Astrocyte of the spinal cord (primary cell): Measurements from ENCODE around the gene PHKG2.

Source experiments
- DNase-seq: peaks from one replicate; pipeline ENCODE4 v3.0.0; 2011; ENCODE audit warnings: low read depth, low spot score
- H3K4me3 ChIP-seq: 2 replicates; pipeline ENCODE4 v1.5.1; 2011; ENCODE audit warnings: low read depth, mild to moderate bottlenecking, low read length, moderate library complexity
- in situ Hi-C: cut with HindIII; loops from 2 replicates; pipeline ENCODE4 v1.10.0; 2017; ENCODE audit warnings: low sequenced_read_pairs
- TF ChIP-seq, protein P1 (sequence below): IDR thresholded peaks from 2 replicates; pipeline ENCODE4 v1.5.1; 2012; ENCODE audit warnings: low read depth, mild to moderate bottlenecking, low read length, inconsistent platforms

Gene PHKG2

GRCh38 chr16:30777591-30778297 is 29.5 kb downstream of the PHKG2 start:
- H3K4me3 ChIP-seq, result no peak overlapping the region
- in situ Hi-C loops, result loop anchor here (25.0 kb wide), 1 partner anchor 110 kb away; the partner anchor contains the start of genes BCL7C and CTF1
- TF ChIP-seq, protein P1, sequence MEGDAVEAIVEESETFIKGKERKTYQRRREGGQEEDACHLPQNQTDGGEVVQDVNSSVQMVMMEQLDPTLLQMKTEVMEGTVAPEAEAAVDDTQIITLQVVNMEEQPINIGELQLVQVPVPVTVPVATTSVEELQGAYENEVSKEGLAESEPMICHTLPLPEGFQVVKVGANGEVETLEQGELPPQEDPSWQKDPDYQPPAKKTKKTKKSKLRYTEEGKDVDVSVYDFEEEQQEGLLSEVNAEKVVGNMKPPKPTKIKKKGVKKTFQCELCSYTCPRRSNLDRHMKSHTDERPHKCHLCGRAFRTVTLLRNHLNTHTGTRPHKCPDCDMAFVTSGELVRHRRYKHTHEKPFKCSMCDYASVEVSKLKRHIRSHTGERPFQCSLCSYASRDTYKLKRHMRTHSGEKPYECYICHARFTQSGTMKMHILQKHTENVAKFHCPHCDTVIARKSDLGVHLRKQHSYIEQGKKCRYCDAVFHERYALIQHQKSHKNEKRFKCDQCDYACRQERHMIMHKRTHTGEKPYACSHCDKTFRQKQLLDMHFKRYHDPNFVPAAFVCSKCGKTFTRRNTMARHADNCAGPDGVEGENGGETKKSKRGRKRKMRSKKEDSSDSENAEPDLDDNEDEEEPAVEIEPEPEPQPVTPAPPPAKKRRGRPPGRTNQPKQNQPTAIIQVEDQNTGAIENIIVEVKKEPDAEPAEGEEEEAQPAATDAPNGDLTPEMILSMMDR, result no peak
- no peak for DNase-seq

DNA sequence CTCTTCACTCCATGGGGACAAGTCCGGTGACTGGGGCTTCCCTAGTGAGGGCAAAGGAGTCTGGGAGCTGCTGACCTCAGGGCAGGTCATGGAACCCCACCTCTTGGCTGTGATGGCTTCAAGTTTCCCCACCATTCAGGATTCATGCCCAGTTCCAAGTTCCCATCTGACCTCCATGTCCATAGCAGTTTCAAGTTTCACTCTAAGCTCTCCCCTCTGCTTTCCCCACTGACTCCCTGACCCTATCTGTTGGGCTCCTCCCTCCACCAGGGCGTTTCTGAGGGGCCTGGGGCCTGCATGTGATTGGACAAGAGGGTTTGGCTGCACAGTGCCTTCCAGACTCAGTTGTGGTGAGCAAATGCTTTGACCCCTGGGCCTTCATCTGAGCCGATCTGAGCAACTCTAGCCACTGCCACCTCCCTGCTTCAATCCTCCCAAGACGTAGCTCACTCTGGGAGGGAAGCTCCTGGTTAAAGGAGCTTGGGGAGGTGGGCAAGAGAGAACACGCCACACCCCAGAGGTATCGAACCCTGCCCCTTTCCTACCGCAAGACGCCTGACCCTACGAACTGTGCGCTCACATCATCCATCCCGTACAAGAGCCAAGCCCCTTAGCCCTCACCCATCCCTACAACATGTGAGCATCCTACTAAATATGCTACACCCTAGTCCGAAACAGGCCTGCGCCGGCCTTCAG is 30.5 kb downstream of the PHKG2 start:
- in situ Hi-C loops, result loop anchor here (25.0 kb wide), 1 partner anchor 109 kb away; the partner anchor contains the start of genes BCL7C and CTF1
- no peak overlapping the region for H3K4me3 ChIP-seq
- DNase-seq, result no peak
- TF ChIP-seq, protein P1, result no peak

- TF ChIP-seq, protein P1, result no peak
- in situ Hi-C loops, result loop anchor here (25.0 kb wide), 1 partner anchor 108 kb away; the partner anchor contains the start of genes BCL7C and CTF1
These were observed 31.4 kb downstream of the PHKG2 start for GRCh38 chr16:30779596-30779995.

DNA sequence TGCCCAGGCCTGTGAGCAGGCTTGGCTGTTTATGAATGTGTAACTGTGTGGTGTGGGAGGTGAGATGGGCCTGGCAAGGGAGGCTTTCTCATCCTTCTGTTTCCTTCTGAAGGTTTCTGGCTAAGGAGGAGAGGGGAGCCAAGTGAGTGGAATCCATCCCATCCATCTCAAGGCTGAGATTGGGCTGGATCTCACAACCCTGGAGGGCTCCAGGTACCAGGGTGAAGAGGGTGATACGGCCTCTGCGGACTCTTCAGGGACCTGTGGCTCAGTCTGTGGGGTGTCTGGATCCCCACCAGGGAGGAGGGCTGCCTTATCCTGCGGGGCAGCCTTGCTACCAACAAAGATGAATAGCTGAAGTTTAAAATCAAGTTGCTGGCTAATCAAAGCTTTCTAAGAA is 31.8 kb downstream of the PHKG2 start:
- no peak for DNase-seq
- H3K4me3 ChIP-seq, result no peak overlapping the region
- TF ChIP-seq, protein P1, result no peak
- in situ Hi-C loops, result loop anchor here (25.0 kb wide), 1 partner anchor 107 kb away; the partner anchor contains the start of genes BCL7C and CTF1

More at GRCh38 chr16:30779596-30779995, 31.4 kb downstream of the PHKG2 start:
- DNase-seq, result no peak
- no peak overlapping the region for H3K4me3 ChIP-seq

DNA sequence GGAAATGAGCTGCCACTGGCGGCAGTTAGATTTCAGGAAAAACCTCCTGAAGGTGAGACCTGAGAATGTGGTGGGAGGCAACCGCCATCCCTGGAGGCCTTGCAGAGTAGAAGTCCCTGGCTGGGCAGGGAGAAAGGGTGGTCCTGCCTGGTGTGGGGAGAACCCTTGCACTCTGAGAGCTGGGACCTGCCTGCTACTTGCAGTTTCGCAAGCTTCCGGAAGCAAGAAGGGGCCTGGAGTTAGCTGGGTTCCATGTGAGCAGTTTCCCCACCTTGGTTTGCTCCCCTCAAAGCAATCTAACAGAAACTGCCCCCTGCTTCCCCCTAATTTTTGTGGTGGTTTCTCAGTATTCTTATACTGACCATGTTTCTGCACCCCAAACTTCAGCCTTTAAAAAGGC is 32.3 kb downstream of the PHKG2 start:
- no peak for DNase-seq
- in situ Hi-C loops, result loop anchor here (25.0 kb wide), 1 partner anchor 107 kb away; the partner anchor contains the start of genes BCL7C and CTF1
- TF ChIP-seq, protein P1, result no peak
- H3K4me3 ChIP-seq, result no peak overlapping the region

- in situ Hi-C loops, result loop anchor here (25.0 kb wide), 1 partner anchor 105 kb away; the partner anchor contains the start of genes BCL7C and CTF1
These were observed 34.5 kb downstream of the PHKG2 start for GRCh38 chr16:30782486-30783279.

More at GRCh38 chr16:30782486-30783279, 34.5 kb downstream of the PHKG2 start:
- no peak for DNase-seq
- TF ChIP-seq, protein P1, result no peak
- H3K4me3 ChIP-seq, result no peak overlapping the region
